HG02943 (cell line): Measurements from ENCODE around the gene DSCAM.

ENCODE experiments used
- ATAC-seq: cut with Tn5 transposase; IDR thresholded peaks from one replicate; pipeline ENCODE4 v1.9.1; 2021; ENCODE audit warnings: mild to moderate bottlenecking, low read depth, moderate library complexity; ENCODE audit not compliant: unreplicated experiment

Gene DSCAM

DNA sequence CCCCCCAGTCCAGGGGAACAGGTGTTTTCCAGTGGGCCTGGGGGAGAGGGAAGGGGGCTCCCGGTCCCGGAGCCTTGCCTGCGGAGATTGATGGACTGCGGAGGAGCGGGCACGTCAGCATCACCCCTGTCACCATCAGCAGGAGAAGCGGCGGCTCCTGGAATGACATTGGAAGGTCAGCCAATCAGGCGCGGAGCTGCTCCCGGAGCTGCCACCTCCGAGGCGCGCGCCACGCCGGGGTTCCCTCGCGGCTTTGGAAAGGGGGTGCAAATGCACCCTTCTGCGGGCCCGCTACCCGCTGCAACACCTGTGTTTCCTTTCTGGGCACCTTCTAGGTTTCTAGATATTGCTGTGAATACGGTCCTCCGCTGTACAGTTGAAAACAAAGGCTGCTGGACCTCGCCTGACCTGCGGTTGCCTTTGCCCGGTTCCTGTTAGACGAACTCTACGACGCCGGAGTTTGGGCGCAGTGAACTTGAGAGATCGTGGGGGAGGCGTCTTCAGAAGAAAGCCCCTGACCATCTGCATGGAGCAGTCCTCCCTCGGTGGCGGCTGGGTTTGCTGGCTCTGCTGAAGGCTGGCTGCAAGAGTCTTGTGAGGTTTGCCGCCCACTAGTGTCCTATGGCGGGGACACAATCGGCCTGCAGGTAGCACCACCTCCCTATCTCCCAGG lies 5.3 kb downstream of the DSCAM start:
- no peak for ATAC-seq

DNA sequence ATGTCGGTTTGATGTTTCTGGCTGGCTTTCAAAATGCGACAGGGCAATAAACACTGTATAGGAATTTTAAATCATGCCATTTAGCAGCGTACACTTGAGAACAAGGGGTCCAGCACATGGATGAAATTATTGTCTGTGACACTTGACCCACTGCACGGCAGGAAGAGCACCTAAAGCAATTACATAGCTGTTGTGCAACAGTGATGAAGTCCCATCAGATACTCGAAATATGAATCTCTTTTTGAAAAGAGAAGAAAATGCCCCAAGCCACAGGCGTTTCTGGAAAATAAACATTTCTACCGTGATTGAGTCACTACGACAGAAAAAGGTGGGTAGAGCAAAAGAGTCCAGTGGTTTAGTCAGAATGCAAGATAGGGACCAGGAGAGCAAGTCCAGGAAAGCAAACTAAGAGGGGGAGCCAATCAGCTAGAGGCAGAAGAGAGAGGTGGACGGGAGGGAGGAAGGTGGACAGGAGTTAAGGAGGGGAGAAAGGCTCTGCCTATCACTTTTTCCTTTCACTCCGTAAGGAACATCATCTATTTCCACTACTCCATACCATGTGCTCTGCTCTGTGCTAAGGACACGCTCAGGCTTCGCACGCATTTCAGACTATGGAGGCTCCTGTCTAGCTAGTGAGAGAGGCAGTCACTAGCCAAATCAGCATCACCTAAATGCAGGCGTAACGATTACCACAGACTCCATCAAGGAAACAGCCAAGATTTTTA lies 6.4 kb downstream of the DSCAM start:
- ATAC-seq: no peak

DNA sequence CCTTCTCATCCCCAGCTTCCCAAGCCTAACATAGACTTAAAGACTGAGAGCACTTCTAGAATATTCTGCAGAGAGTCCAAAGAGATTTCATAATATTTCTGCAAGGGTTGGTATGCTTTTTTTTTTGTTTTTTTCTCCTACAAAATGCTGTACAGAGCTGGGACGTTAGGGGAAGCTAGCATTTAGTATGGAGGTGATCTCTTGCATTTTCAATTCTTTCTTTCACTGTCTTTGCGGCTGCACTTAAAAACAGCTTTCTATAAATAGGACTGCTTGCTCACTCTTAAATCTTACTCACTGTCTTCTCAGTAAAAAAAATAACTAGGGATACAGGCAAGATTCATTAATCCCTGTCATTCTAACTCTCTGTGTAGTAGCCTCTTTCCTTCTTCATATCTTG lies 7.4 kb downstream of the DSCAM start:
- ATAC-seq: no peak

DNA sequence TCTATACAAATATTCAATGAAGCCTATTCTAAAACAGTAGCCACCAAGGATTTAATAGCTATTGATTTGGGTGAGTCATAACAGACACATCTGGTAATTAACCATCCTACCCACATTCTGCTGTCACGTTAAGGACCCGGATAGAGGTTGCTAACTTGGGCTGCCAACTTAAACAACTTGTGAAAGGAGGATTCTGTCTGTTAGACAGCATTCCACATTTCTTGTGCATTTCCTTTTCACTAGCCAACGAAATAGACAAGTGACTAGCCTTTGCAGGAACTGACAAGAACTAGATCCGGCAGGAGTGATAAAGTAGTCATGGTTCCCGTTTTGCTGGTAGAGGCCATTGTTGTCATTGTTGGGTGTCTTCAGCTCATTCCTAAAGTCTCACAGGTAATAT lies 9.5 kb downstream of the DSCAM start:
- no peak for ATAC-seq

DNA sequence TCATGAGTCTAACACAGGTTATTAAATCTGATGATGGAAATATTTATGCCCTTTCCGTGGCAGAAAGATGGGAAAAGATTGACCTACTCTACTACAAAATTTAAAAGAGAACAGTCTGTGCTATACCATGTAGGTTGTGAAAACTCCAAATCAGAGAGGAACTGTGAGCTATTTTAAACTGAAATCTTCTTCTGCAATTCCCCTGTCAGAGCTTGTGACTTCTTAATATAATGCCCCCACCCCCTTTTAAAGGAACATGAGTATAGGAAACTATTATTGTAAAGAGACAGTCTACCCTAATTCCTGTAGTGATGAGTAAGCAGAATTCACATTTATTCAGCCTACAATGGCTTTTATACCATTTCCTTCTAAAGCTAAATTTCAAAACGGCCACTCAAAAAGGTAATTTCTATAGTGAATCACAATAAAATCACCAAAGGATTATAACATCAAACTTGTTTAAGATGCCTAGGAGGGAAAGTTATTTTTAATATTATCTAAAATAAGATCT lies 11.7 kb downstream of the DSCAM start:
- ATAC-seq: no peak

DNA sequence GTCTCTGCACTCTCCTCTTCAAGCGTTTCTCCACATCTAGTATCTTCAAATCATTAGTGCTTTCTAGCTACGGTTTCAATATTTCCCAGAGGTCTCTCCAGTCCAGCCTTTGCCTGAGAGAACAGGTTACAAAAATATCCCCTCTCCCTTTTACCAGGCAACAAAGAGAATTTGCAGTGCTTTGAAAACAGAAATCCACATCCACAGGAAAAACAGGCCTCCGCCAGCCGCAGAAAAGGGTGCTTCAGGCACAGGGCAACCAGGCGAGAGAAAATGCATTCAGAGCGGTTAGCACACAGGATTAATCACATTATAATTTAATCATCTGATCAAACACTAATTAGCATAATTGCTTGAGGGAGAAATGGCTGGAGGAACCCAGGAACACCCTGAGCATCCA lies 13.8 kb downstream of the DSCAM start:
- no peak for ATAC-seq

DNA sequence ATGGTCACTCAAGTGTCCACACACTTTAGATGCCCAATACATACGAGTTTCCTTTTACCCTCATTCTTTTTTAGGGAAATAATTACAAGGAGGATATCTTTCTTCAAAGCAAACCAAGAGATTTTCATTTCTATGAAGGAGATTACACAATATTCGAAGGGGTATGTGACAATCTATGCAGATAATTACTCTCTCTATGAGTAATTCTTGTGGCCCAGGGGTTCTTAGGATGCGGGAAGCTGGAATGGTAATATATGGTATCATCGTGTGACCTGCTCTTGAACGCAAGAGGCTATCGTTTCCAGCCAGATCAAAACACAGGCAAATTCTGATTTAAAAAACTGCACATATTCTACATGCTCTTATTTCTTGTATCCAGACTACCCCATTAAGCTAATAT lies 14.6 kb downstream of the DSCAM start:
- ATAC-seq: no peak

DNA sequence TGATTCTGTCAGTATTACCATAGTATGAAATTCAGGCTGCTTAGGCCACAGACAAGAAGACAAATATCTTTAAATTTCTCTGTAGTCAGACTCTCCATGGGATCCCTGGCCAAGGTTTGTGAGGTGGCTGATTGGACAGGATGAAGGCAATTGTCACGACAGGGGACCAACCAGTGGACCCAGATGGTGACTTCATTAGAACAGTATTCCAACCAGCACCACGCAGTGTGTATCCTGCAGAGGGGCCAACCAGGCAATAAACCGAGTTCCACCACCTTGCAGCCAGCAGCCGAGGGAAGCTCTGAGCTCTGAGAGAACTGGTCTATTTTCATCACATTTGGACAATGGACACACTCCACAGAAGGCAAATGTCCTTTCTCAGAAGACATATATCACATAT lies 16.1 kb downstream of the DSCAM start:
- no peak for ATAC-seq

DNA sequence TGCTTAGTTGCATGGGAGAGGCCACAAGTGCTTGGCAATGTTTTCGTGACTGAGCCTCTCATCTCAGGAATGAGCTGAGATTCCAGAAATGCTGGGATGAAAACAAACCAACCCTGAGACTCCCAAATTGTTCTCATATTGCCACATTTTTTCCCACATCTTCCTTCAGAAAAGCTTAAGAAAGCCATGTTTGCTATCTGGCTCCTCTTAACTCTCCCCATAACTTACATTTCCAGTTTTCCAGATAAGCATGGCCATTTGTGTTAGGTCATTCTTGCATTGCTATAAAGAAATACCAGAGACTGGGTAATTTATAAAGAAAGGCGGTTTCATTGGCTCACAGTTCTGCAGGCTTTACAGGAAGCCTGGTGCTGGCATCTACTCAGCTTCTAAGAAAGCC lies 17.2 kb downstream of the DSCAM start:
- ATAC-seq: no peak

DNA sequence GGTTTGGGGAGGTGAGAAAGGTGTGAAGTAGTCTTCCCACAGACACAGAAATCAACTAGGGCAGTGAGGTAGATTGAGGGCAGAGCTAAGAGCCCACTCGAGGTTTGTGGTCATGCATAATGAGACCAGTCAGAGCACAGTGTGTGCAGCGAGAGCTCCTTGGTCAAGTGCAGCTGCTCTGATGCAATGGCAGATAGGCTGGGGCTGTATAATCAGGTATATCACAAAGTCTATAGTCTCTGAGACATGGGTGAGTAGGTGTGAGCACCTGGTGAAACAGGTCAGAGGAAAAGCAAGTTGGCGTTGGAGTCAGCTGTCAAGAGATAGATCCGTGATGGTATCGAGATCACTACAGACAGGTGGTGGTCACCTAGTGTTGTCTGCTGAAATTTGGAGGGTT lies 17.6 kb downstream of the DSCAM start:
- no peak for ATAC-seq

DNA sequence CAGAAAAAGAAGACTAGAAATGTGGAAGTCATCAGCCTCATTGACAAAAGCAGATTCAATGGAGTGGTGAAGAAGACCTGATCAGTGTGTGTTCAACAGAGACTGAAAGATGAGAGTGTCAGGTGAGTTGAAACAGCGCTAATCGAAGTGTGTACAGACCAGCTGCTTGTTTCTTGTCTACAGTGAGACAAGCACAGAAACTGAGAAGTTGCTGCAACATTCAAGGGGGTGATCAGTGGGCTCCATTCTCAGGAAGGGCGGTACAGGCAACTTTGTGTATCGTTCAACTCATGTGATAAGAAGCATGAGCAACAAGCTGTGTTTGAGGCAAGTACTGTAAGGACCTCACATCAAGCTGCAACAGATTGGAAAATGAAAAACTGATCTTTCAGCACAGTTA lies 19.4 kb downstream of the DSCAM start:
- no peak for ATAC-seq

DNA sequence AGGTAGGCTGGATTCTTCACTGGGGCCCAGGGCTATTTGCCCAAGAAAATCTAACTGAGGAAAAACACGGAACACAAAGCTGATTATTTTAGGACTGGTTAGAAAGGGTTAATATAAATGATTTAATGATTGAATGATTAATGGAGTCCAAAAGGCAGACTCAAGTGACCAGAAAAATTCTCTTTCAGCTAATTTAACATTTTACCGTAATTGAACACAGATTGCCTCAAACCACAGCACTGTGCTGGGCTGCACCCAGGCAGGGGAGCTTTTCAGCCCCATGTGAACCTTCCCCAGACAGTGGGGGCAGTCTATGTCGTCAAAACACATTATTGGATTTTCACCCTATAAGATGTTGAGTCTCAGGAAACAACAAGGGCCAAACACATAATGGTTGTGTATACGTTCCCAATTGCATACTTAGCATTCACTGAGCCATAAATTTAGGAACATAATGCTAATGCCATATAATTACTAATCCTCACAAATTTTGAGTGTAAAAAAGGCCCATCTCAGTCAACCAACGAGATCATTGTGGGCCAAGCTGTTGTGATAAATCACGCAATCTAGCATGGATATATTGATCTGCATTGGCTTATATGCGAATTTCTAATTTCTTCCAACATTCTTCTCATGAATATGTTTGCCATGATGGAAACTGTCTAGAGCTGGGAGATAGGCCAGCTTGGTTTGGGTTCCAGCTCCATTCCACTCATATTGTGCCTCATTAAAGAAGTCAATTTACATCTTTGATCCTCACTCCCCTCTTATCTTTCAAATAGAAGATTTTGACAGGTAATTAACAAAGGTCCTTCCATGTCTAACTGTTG lies 27.7 kb downstream of the DSCAM start:
- no peak for ATAC-seq

DNA sequence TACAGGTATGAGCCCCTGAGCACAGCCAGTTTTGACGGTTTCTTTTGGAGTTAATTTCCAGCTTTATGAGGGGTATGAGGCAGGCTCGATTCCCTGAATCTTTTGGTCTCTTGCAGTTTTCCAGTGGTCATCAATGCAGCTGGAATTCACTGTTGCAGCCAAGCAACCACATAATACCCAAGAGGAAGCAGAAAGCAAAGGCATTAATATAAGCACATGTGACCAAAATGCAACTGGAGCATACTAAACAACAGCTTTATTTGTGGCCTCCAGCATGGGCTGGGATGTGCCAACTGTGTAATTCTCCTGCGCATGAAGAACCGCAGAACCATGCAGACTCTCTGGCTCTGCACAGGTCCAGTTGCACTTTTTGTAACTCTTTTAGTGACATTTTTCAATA lies 33.0 kb downstream of the DSCAM start:
- ATAC-seq: no peak

DNA sequence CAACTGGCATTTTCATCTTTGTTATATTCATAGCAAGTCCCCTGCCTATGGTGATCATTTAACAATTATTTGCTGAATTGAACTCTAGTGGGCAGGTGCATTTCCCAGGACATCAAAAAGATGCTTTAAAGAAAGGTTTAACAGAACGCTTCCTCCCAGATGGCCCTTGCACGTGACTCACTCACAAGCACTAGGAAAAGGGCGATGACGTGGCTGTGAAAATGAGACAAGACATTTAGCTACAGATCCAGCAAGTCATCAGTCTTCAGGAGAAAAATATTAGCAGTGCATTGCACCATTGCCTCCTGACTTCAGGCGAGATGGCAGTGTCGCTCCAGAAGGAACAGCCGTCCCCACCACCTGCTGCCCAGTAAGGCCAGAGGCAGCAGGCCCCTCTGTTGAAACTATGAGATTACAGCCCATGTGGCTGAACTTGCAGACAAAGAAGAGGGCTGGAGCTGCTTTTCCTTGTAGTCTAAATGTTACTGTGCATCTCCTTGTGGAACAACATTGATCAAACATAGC lies 37.2 kb downstream of the DSCAM start:
- ATAC-seq: no peak

DNA sequence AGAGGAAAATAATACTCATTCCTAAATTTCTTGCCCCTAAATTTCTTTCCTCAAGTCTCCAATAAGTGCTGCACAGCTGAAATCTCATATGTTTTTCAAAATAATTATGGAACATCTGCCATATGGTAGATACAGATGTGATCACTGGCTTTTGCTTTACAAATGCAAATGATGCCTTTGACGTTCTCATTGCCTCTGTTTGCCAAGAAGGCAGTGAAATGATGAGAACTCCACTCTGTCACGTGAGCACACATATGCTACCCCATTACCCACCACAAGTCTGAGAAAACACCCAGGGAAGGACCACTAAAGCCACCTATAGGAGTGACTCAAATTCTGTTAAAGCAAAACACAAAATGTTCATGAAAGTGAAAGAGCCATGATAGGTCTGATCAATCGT lies 43.9 kb downstream of the DSCAM start:
- ATAC-seq: no peak

DNA sequence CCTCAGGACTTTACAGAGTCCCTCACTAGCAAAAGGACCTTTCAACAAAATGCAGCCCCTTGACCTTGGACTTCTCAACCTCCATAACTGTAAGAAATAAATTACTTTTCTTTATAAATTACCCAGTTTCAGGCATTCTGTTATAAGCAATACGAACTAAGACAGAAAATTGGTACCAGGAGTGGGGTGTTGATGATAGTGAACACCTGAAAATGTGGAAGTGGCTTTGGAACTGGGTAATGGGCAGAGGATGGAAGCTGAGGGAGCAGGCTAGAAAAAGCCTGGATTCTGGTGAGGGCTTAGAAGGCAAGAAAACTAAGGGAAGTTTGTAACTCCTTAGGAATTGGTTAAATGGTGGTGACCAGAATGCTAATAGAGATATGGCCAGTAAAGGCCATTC lies 46.8 kb downstream of the DSCAM start:
- ATAC-seq: no peak

DNA sequence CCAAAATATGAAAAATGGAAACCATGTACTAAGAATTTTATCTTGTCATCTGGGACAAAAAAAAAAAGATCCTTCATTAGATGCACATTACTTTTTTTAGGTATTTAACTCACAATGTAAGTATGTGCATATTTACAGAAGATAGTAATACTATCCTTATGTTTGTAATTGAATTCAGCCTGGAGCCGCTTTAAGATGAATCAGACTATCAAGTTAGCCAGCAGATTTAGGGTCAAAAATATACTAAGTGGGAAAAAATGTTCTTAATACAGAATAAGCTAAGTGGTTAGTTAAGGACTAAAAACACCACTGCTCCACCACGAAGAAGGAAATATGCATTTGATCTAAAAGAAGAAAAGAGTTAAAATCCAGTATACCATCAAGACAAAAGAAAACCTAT lies 49.1 kb downstream of the DSCAM start:
- ATAC-seq: no peak

DNA sequence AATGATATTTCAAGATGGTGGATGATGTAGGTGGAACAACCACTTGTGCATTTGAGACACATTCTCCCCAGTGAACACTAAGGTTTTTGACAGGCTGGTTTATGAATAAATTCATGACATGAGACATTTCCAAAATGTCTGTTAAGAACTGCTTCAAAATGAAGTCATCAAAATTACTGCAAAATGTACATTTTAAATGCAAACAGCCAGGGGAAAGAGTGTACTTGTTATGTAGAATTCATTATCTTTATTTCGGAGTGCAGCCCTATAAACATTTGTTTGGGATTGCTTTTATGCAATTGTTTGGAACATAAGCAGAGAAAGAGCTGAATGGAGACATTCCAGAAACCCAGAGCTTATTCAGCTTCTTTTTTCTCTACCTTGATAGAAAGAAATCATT lies 49.5 kb downstream of the DSCAM start:
- ATAC-seq: no peak

DNA sequence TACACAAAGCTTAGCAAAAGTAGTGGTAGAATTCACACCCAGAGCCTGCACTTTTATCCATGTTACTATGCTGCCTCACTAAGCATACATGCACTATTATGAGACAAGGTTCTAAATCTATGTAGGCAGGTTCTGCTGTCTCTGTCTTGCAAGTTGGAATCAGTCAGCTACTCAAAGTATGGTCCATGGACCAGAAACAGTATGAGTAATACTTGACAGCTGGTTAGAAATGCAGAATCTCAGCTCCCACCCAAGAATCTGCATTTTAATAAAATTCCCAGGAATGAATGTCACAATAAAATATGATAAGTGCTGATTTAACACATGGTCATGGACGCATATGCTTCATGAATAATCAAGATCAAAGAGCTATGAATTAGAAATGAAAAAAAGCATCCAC lies 50.5 kb downstream of the DSCAM start:
- ATAC-seq: no peak

DNA sequence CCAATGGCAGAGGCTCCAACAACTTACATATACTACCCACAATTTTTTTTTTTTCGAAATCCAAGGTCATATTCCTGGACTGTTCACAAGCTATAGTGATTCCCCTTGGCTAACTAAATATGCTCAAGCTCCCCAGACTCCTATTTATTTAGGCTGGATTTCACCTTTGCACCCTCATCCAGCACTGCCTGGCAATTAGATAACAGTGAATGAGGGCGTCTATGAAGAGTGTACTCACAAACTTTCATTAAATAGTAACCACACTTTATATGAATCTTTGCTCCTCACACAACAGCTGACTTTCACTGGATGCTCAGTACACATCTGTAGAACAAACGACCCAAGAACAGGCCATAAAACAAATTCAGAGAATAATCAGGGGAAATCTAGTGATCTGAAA lies 51.6 kb downstream of the DSCAM start:
- ATAC-seq: no peak
